Measurements from ENCODE around the gene RERE.

DNA sequence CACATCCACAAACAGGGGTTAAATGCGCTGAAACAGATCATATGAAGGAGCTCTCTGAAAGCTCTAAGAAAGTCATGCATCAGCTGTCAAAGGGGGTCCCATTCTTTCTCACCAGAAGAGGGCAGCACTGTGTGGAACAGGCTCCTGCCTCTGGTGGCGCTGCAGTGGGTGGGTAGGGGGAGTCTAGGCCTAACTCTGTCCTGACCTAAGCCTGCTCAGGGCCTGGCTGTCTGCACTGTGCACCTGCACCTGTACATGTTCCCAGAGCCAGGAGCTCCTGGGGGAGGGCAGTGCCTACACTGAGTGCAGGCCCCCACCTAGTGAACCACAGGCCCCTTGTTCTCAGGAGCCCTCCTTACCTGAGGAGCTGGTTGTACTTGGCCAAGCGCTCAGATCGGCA, 45.1 kb upstream of the RERE start:
- TF ChIP-seq, protein P1, sequence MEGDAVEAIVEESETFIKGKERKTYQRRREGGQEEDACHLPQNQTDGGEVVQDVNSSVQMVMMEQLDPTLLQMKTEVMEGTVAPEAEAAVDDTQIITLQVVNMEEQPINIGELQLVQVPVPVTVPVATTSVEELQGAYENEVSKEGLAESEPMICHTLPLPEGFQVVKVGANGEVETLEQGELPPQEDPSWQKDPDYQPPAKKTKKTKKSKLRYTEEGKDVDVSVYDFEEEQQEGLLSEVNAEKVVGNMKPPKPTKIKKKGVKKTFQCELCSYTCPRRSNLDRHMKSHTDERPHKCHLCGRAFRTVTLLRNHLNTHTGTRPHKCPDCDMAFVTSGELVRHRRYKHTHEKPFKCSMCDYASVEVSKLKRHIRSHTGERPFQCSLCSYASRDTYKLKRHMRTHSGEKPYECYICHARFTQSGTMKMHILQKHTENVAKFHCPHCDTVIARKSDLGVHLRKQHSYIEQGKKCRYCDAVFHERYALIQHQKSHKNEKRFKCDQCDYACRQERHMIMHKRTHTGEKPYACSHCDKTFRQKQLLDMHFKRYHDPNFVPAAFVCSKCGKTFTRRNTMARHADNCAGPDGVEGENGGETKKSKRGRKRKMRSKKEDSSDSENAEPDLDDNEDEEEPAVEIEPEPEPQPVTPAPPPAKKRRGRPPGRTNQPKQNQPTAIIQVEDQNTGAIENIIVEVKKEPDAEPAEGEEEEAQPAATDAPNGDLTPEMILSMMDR (IDR thresholded peaks at IDR 0.05; ENCODE audit: poor library complexity) = peak; percentile 55
- TF ChIP-seq EZH2phosphoT487 (IDR thresholded peaks at IDR 0.05; ENCODE audit: low read depth, severe bottlenecking, unreplicated experiment) (no peak), EZH2 (IDR thresholded peaks at IDR 0.05; ENCODE audit: borderline replicate concordance) (no peak)

Data from hepatocyte (in vitro differentiated cells).